ENCODE results near the gene GPR89A.

The GPR89A gene

DNA sequence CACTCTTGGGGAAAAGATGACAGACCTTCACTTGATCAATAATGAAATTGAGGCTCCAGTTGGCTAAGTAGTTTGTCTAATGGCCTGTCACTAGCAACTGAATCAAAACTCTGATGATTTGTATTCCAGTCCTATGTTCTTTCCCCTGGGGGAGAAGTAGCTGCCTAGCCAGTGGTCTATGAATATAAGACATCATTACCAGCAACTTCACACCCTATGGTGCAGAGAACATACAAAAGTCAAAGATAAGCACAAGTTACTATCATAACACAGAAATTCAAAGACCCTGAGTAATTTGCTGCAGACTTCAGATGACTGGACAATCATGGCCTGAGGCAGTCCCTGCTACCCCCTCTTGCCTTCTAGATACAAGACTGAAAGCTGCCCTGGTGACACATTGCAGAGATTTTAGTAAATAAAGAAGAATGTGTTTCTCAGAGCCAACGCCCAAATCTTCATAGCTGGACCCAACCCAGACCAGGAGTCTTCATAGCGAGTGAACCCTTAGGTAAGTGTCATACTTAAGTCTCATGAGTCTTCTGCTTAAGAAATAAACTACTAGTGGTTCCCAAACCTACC, 98.4 kb downstream of the GPR89A start:
- no peak overlapping the region for H3K27ac ChIP-seq

DNA sequence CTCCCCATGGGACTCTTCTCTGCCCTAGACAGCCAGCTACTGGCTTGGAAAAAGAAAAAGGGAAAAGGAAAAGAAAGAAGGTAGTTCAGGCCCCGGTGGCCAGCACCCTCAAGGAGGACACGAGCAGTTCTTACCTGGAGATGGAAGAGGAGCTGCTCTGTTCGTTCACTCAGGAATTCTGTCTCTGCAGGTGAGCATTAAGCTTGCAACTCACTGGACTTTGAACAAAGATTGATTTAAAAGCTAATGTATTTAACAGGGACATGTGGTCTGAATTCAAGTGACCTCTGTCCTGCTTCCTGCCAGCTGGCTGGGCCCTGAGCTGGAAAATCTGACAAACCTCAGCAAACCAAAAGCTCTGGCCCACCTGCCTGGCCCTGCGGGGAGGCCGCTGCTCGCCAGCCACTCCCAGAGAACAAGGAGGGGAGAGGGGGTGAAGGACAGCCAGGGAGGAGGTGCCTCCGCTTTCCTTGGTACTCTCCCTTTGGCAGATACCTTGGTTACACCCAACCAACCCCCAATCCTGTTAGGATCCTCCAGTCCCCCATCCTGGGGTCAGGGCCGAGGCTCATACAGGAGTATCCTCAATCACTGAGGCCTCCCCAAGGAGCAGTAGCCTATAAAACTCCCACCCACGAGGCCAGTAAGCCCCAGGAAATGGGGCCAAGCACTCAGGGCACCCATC, 99.5 kb downstream of the GPR89A start, which contains the start of gene PDZK1:
PDZK1 (minus strand) TSS at position 186 of the 685 bp plus-strand sequence. CDS start 19,347 bp downstream, outside the sequence.
- no peak within 1 kb of the TSS for H3K4me3 ChIP-seq
- no peak within 1 kb of the TSS for H3K27ac ChIP-seq

More for the DNA sequence above, 98.4 kb downstream of the GPR89A start:
- H3K4me3 ChIP-seq, result no peak overlapping the region
- DNase-seq (ENCODE audit: low spot score), result no peak
- no peak for TF ChIP-seq CTCF (IDR thresholded peaks at IDR 0.05)

GRCh38 chr1:145708063-145708462, 100.3 kb downstream of the GPR89A start:
- DNase-seq (ENCODE audit: low spot score), result no peak
- Histone ChIP-seq H3K4me3 (no peak overlapping the region), H3K27ac (no peak overlapping the region)
- no peak for TF ChIP-seq CTCF (IDR thresholded peaks at IDR 0.05)

More for the DNA sequence above, 99.5 kb downstream of the GPR89A start, which contains the start of gene PDZK1:
- DNase-seq (ENCODE audit: low spot score), result no peak
- TF ChIP-seq CTCF (IDR thresholded peaks at IDR 0.05), result no peak

DNA sequence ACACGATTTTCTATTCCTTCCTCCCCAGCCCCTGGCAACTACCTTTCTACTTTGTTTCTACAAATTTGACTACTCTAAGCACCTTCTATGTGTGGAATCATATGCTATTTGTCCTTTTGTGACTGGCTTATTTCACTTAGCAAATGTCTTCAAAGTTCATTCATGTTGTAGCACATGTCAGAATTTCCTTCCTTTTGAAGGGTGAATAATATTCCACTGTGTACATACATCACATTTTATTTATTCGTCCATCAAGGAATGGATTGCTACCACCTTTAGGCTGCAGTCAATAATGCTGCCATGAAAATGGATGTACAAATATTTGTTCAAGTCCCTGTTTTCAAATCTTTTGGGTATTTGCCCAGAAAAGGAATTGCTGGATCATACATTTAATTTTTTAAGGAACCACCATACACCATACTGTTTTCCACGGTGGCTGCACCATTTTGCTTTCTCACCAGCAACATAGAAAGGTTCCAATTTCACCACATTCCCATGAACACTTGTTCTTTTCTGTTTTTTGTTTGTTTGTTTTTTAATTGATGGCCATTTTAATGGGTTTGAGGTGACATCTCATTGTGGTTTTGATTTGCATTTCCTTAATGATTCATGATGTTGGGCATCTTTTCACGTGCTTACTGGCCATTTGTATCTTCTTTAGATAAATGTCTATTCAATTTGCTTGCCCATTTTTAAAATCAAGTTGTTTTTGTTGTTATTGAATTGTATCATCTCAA, 102.7 kb downstream of the GPR89A start:
- no peak for DNase-seq (ENCODE audit: low spot score)
- Histone ChIP-seq H3K4me3 (no peak overlapping the region), H3K27ac (no peak overlapping the region)
- no peak for TF ChIP-seq CTCF (IDR thresholded peaks at IDR 0.05)

- no peak for DNase-seq (ENCODE audit: low spot score)
- Histone ChIP-seq H3K4me3 (no peak overlapping the region), H3K27ac (no peak overlapping the region)
- TF ChIP-seq CTCF (IDR thresholded peaks at IDR 0.05), result no peak
Observed at GRCh38 chr1:145711213-145711651, 103.4 kb downstream of the GPR89A start.

GRCh38 chr1:145714524-145715111, 106.8 kb downstream of the GPR89A start:
- Histone ChIP-seq H3K4me3 (no peak overlapping the region), H3K27ac (no peak overlapping the region)
- TF ChIP-seq CTCF (IDR thresholded peaks at IDR 0.05), result no peak
- no peak for DNase-seq (ENCODE audit: low spot score)
